ENCODE data around the gene SLC35B2. TPM values are rescaled to one million over a fixed set of nuclear protein-coding genes. Genes with fewer than 3 reads are reported as not detected.

Gene SLC35B2
- polyA plus RNA-seq, 1 experiment = 83.5 TPM

DNA sequence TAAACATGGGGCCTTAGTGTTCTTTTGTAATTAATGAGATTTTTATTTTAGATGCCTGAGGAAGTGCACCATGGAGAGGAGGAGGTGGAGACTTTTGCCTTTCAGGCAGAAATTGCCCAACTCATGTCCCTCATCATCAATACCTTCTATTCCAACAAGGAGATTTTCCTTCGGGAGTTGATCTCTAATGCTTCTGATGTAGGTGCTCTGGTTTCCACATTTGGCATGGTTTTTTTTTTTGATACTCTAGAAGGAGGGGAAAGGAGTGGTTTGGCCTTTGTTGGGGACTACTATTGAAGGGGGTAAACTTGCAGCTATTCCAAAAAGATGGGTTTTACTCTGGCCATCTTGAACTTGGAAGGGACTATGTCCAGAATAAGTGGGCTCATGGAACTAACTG is 8.7 kb downstream of the SLC35B2 start:
- H3K27ac ChIP-seq (ENCODE audit: low read depth, low read length) = no peak overlapping the region
- no peak for DNase-seq (ENCODE audit: low read depth, low spot score)
- peak overlapping the region; percentile 91 for H3K4me3 ChIP-seq (ENCODE audit: low read depth, low read length)
- TF ChIP-seq, protein P1, sequence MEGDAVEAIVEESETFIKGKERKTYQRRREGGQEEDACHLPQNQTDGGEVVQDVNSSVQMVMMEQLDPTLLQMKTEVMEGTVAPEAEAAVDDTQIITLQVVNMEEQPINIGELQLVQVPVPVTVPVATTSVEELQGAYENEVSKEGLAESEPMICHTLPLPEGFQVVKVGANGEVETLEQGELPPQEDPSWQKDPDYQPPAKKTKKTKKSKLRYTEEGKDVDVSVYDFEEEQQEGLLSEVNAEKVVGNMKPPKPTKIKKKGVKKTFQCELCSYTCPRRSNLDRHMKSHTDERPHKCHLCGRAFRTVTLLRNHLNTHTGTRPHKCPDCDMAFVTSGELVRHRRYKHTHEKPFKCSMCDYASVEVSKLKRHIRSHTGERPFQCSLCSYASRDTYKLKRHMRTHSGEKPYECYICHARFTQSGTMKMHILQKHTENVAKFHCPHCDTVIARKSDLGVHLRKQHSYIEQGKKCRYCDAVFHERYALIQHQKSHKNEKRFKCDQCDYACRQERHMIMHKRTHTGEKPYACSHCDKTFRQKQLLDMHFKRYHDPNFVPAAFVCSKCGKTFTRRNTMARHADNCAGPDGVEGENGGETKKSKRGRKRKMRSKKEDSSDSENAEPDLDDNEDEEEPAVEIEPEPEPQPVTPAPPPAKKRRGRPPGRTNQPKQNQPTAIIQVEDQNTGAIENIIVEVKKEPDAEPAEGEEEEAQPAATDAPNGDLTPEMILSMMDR (IDR thresholded peaks at IDR 0.05; ENCODE audit: low read depth, low read length) = no peak
- ChIA-PET POLR2A (interaction anchor here (4.0 kb wide), 1 partner anchor 8 kb away, joined by 107 read pairs; the partner anchor contains the start of gene SLC35B2), CTCF (interaction anchor here (1.5 to 2.0 kb wide), 3 partner anchors 8 to 19 kb away, joined by 3 to 10 read pairs (median 5); partner anchors contain the start of gene SLC35B2)
- H3K27me3 ChIP-seq (ENCODE audit: control insufficient read depth, insufficient read depth, low read length) = no peaks in the 10 kb centered on the region
- no peaks in the 10 kb centered on the region; the same call in 1 of the 2 replicates for H3K9me3 ChIP-seq (ENCODE audit: control insufficient read depth, insufficient read depth, low read length)

DNA sequence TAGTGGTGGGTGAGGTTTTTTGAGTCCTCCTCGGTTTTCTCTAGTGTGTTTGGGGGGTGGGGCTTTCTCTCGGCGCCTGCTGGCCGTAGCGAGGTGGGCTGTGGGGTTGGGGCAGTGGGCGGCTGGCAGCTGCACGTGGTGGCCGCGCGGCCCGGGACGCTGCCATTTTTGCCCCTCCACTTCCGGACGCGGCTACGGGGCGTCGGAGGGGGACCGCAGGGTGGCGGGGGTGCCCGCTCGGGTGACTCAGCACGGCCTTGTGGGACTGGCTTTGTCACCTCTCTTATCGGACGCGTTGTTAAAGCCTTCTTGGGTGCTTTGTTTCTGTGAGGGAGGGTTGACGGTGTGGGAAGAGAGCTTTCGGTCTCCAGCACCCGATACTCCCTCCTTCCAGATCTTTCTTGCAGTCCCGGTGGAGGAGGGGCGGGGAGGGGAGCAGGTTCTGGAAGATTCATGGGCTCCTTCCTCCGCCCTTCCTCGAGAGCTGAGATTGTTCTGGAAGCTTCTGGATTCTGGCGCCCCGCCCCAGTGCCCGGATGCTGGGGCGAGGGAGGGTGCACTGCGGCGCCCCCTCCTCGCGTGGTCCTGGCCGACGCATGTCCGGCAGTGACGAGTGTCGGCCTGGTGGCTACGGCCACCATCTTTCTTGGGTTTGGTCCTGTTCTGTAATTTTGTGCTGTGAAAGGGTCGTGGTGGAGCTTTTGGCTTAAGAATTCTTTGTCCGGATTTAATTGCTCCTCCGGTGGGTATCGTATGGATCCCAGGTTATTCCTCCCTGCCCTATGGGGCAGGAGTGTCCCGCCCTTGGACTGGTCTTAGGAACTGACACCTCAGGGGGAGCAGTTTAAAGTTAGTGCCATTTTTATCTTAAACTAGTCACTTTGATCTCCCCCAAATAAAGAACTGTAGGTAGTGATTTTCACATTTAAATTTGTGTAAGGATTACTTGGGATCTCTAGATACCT is 9.7 kb downstream of the SLC35B2 start:
- TF ChIP-seq, protein P1 (IDR thresholded peaks at IDR 0.05; ENCODE audit: low read depth, low read length) = no peak
- no peak for DNase-seq (ENCODE audit: low read depth, low spot score)
- peak overlapping the region; percentile 91 for H3K4me3 ChIP-seq (ENCODE audit: low read depth, low read length)
- H3K9me3 ChIP-seq (ENCODE audit: control insufficient read depth, insufficient read depth, low read length) = no peaks in the 10 kb centered on the region; the same call in 1 of the 2 replicates
- ChIA-PET CTCF (interaction anchor here (0.8 to 4.8 kb wide), 6 partner anchors 9 to 75 kb away, joined by 3 to 30 read pairs (median 5); partner anchors contain the start of genes AARS2 and SLC35B2), POLR2A (interaction anchor here (0.6 to 4.0 kb wide), 19 partner anchors 9 to 672 kb away, joined by 3 to 107 read pairs (median 5); partner anchors contain the start of genes MYMX, POLH, SLC29A1 and SLC35B2)
- H3K27me3 ChIP-seq (ENCODE audit: control insufficient read depth, insufficient read depth, low read length) = no peaks in the 10 kb centered on the region
- H3K27ac ChIP-seq (ENCODE audit: low read depth, low read length) = peak overlapping the region; percentile 77

DNA sequence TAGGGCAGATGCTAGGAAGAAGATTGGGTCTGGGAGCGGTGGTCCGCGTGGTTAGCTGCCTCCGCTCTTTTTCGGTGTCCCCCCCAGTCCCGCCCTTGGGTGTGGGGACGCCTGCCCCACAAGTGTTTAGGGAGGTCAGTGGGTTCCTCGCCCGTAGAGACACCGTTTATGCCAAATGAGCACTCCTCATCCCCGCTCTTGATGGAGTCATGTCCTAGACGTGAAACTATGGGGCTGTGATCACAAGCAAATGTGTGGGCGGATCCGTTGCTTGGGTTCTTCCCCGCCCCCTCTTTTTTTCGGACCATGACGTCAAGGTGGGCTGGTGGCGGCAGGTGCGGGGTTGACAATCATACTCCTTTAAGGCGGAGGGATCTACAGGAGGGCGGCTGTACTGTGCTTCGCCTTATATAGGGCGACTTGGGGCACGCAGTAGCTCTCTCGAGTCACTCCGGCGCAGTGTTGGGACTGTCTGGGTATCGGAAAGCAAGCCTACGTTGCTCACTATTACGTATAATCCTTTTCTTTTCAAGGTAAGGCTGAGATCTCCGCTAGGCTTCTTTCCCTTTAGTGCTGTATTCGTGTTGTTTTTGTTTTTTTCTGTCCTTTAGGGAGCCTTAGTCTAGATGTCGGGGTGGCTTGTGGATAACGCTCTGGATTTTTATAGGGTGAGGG is 10.5 kb downstream of the SLC35B2 start, which contains the start of gene HSP90AB1:
Gene HSP90AB1 (plus strand): TSS at position 439 of the 675 bp plus-strand sequence. CDS start 1,529 bp downstream, outside the sequence.
- TF ChIP-seq, protein P1 (IDR thresholded peaks at IDR 0.05; ENCODE audit: low read depth, low read length) = no peak
- H3K27me3 ChIP-seq (ENCODE audit: control insufficient read depth, insufficient read depth, low read length) = no peaks in the 10 kb centered on the region
- POLR2A ChIA-PET = interaction anchor here (0.5 to 4.0 kb wide), 30 partner anchors 9 to 787 kb away, joined by 3 to 107 read pairs (median 5); partner anchors contain the start of genes GTPBP2, MYMX, POLH and SLC29A1
- H3K27ac ChIP-seq (ENCODE audit: low read depth, low read length) = peak within 1 kb of the TSS; percentile 84
- H3K9me3 ChIP-seq (ENCODE audit: control insufficient read depth, insufficient read depth, low read length) = no peaks in the 10 kb centered on the region; the same call in 1 of the 2 replicates
- peak; percentile 96 for DNase-seq (ENCODE audit: low read depth, low spot score)
- peak within 1 kb of the TSS; percentile 91 for H3K4me3 ChIP-seq (ENCODE audit: low read depth, low read length)
- CTCF ChIA-PET = interaction anchor here (1.1 to 4.8 kb wide), 4 partner anchors 9 to 74 kb away, joined by 4 to 30 read pairs (median 8); partner anchors contain the start of gene SLC35B2

DNA sequence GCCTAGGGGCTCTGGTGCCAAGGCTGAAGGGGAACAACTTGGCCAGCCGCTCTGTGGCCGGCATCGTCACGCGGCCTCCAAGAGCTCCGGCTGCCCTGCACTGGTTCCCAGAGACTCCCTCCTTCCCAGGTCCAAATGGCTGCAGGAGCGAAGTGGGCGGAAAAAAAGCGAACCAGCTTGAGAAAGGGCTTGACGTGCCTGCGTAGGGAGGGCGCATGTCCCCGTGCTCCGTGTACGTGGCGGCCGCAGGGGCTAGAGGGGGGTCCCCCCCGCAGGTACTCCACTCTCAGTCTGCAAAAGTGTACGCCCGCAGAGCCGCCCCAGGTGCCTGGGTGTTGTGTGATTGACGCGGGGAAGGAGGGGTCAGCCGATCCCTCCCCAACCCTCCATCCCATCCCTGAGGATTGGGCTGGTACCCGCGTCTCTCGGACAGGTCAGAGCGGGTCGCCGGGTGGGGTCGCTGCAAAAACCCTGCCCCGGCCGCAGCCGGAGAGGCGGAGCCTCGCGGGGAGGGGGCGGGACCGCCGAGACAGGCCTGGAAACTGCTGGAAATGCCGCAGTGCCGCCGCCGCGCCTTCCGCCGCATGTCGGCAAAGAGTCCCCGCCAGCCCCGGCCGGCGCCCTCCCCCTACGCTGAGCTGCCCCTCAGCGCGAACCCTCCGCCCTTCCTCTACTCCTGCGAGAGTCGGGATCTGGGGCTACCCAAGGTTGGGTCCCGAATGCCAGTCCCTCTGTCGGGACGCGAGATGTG is 11.2 kb downstream of the SLC35B2 start:
- peak overlapping the region; percentile 84 for H3K27ac ChIP-seq (ENCODE audit: low read depth, low read length)
- TF ChIP-seq, protein P1 (IDR thresholded peaks at IDR 0.05; ENCODE audit: low read depth, low read length) = no peak; the same call in 1 of the 2 replicates
- CTCF ChIA-PET = interaction anchor here (0.8 to 4.8 kb wide), 2 partner anchors 9 to 11 kb away, joined by 3 to 30 read pairs; no protein-coding TSS in a partner anchor
- POLR2A ChIA-PET = interaction anchor here (0.5 to 4.0 kb wide), 29 partner anchors 8 to 786 kb away, joined by 3 to 107 read pairs (median 5); partner anchors contain the start of genes GTPBP2, MYMX, POLH and SLC29A1
- H3K27me3 ChIP-seq (ENCODE audit: control insufficient read depth, insufficient read depth, low read length) = no peaks in the 10 kb centered on the region
- H3K4me3 ChIP-seq (ENCODE audit: low read depth, low read length) = peak overlapping the region; percentile 91
- H3K9me3 ChIP-seq (ENCODE audit: control insufficient read depth, insufficient read depth, low read length) = no peaks in the 10 kb centered on the region; the same call in 1 of the 2 replicates
- DNase-seq (ENCODE audit: low read depth, low spot score) = peak; percentile 26

All from AG04450 (cell line).